ENCODE results near the gene BRD2.
"Not testable (repeated sequence)": the region's sequence is repeated elsewhere in the genome, so short reads cannot be mapped to it uniquely, and the experiment has no call there.

The BRD2 gene

DNA sequence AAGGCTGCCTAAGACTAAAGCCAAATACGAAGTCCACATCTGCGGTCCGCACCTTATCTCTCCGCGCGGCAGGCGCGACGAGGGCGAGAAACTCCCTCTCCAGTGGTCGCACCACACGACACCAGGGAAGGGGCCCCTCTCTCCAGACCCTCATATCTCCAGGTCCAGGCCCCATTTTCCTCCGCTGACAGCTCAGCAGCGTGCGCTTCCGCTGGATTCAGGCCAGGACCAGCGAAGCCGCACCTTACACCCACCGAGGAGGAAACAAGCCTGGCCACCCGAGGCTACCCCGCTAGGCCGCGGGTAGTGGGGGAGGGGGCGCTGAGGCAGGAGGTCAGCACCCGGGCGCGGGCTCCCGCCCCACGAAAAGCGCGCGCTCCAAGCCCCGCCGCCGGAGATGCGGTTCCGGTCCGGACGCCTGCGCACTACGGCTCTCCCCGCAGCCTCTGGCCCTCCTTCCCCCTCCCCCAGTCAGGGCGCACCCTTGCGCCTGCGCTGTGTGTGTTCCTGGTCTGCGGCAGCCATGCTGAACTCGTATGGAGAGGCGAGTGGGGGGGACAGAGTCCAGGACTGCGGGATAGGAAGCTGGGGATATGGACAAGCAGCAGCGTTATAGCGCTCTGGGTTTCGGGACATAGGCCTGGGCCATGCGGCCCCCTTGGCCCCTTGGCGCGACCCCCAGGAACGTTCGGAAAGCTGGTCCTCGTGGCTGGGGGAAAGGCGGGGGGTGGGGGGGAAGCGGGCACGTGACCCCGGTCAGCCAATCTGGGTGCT lies at the start of gene BRD2:
Gene BRD2, plus strand, starts transcription at position 502 of the 774 bp plus-strand sequence. CDS start 4,305 bp downstream, outside the sequence.
- H3K4me3 ChIP-seq (ENCODE audit: low read depth, low read length): peak within 1 kb of the TSS; percentile 84
- peak; percentile 90 for DNase-seq (ENCODE audit: low read depth)

DNA sequence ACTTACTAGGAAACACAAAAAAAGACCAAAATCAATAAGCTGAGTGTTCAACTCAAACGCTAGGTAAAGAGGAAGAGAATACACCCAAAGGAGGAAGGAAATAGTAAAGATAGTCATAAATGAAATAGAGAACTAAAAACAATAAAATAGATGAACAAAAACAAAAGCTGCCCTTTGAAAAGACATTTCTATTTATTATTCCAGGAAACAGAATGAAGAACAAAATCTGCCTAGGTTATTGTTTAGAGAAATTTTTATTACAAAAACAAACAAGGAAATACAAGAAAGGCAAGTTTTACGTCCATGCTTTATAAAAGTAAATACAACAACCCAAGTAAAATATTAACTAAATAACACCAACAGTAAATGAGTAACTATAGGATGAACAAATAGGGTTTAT lies 47.7 kb upstream of the BRD2 start:
- no peak overlapping the region for H3K4me3 ChIP-seq (ENCODE audit: low read depth, low read length)
- no peak for DNase-seq (ENCODE audit: low read depth)

DNA sequence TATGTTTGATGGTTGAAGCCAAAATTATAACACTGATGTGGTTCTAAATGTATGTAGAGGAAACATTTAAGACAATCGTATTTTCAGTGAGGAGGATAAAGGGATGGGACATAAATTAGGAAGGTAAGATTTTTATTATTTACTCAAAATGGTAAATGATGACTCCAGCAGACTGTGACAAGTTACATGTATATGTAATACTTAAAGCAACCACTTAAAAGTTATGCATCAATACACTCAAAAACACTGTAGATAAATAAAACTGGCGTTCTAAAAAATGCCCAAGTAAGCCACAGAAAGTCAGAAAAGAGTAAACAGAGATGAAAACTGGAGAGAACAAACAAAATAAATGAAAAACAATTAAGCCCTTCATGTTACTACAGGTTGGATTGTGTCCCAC lies 46.3 kb upstream of the BRD2 start:
- no peak for DNase-seq (ENCODE audit: low read depth)

DNA sequence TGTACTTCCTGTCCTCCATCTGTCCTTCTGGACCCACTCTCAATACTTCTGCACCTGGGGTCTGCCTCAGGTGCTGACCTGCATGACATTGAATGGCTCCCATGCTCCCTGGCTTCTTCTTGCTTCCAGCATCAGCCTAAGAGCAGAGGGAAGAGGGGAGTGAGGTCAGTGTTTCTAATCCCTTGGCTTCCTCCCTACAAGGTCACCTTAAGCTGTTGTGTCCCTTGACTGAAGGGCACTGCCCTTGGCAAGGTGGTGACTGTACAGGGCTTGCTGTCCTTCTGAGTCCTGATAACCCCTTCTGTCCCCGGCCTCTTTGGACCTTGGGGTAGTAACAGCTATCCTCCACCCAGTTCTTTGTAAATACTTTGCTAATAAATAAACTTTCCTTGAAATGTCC lies 37.2 kb upstream of the BRD2 start:
- H3K4me3 ChIP-seq (ENCODE audit: low read depth, low read length): no peak overlapping the region
- DNase-seq (ENCODE audit: low read depth): no peak

More for the DNA sequence above, 46.3 kb upstream of the BRD2 start:
- H3K4me3 ChIP-seq (ENCODE audit: low read depth, low read length): no peak overlapping the region

DNA sequence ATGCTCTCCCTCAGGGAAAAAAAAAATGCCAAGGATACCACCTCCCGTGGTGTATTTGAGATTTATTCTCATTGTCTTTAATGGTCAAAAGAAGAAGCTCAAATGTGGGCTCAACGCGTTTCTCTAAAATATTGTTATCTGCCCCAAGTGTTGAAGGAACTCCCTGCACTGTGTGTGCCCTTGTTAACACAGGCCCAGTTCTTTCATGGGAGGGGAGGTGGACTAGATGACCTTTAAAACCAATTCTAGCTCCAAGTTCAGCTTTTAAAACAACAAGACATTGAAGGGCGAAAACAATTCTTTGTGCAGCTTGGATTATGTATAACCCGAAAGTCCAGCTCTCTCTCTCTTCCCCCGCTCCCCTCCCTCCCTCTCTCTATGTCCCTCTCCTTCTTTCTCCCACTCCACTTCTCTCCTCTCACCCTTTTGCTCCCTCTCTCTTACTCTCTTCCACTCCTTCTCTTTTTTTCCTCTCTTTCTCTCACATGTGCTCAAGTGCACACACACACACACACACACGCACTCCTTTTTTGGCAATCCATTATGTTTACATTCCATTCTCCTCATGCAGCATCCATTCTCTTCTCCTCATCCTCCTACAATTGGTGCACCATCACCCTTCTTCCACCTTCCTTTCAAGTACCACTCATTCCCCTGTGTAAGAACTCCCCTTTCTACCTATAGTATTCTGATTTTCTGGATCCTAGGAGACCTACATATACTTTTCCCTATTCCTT lies 36.1 kb upstream of the BRD2 start:
- H3K4me3 ChIP-seq (ENCODE audit: low read depth, low read length): no peak overlapping the region
- peak; percentile 15 for DNase-seq (ENCODE audit: low read depth)

DNA sequence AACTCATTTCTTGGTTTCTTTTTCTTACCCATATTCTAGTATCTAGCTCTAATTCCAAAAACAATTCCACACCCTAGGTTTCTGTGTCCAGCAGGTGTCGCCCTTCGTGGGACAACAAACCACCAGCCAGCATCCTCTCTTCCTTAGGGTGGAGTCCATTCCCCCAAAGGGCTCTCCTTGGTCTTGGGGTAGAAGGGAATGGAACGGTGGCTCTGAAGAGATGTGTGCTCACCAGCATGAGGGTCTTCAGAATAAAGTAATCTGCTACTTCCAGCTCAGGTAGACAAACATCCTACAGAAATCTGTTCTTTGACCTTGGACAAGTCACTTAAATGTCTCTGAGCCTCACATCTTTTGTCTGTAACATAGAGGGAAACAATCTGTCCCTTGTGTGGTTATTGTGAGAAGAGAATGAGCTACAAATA lies 34.7 kb upstream of the BRD2 start:
- H3K4me3 ChIP-seq (ENCODE audit: low read depth, low read length): no peak overlapping the region
- DNase-seq (ENCODE audit: low read depth): peak; percentile 25

DNA sequence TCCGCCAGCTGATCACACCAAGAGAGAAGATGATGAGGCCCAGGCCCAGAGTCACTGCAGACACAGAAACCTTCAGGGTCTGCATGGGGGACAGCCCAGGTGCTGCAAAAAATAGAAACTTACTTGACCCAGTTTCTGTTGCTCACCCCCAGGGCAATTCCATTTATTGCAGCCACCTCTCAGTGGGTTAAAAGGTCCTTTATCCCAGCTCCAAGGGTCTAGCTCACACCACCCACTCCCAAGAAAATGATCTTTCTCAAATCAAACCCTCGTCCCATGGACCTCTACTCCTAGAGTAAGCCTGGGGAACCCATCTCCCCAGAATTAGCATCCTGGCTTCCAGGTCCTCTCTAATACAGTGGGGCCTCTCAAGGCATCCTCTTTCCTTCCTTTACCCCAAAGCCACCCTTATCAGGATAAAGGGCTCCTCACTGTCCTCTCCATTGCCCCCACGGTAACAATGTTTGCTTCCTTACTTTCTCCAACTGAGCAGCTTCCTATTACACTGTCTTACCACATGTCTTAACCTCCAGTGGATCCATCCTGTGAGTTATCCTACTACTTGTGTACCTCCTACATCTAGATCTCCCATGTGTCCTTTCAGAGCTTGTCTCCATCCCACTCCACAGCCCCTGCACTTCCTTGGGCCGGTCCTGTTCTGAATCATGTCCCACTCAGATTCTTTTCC lies 32.7 kb upstream of the BRD2 start:
- no peak for DNase-seq (ENCODE audit: low read depth)
- H3K4me3 ChIP-seq (ENCODE audit: low read depth, low read length): no peak overlapping the region

DNA sequence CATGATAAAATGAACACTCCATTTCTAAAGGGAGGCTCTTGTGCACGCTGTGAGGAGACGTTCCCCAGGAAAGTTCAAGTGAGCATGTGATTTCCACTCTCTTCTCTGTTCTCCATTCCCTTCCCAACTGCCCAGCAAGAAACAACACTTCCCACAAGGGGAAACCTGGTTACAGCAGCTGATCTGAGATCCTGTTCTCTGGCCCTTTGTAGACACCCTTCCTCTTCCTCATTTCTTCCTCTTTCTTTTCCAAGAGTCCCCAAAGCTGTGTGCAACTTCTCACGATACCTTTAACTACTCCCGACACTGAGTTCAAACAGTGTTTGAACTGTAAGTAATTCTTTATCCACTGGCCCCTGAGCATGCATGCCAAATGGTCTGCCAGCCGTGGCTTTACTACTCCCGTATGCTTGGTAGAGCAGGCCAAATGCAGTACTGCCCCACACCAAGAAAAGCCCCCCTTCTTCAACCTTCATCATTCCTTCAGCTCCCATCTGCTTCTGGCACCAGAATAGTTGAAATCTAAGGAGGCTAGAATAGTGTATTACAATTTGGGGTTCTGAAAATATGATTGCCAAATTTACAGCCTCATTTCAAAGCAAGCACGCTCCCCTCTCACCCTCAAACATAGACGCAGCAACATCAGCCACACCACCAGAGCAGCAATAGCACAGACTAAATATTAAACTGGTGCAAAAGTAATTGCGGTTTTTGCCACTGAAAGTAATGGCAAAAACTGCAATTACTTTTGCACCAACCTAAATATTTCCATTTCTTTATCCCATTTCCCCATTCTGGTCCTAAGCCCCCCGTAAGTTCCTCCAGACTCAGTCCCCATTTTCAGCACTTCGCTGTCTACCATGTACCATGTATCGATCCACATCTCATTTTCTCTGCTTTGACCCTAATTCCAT lies 31.9 kb upstream of the BRD2 start:
- no peak for DNase-seq (ENCODE audit: low read depth)

DNA sequence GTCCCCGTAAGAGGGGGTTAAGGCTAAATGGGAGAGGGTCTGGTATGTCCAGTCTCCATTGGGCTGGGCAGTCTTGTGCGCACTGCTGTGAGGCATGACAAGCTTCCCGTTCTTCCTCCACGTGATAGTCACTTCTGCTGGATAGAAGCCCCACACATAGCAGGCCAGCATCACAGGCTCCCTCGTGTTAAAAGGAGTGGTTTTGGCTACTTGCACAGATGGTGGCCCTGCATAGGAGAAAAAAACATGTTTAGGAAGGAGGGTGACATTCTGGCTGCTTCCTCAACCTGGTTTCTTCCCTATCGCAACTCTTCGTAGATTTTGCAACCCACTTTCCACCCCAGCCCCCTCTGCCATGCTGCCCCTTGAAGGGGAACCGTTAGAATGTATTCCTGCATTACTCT lies 31.2 kb upstream of the BRD2 start:
- no peak for DNase-seq (ENCODE audit: low read depth)
- no peak overlapping the region for H3K4me3 ChIP-seq (ENCODE audit: low read depth, low read length)

More for the DNA sequence above, 31.9 kb upstream of the BRD2 start:
- no peak overlapping the region for H3K4me3 ChIP-seq (ENCODE audit: low read depth, low read length)

DNA sequence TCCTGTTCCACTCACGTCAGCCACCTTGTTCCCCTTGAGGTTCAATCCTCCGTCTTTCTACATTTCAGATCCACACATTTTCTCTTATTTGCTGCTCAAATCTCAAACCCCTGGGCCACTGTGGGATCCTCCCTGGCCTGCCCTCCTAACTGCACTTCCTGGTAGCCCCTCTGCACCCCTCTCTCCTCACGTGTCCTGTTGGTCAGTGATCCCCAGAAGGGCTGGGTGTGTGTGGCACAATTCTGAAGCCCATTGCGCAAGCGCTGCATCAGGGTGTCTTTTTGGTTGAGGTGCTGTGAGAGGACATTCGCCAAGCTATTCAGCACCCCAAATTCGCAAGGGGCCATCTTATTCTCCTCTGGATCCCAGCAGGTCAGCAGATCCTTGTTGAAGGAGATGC lies 29.9 kb upstream of the BRD2 start:
- DNase-seq (ENCODE audit: low read depth): no peak
- H3K4me3 ChIP-seq (ENCODE audit: low read depth, low read length): no peak overlapping the region

DNA sequence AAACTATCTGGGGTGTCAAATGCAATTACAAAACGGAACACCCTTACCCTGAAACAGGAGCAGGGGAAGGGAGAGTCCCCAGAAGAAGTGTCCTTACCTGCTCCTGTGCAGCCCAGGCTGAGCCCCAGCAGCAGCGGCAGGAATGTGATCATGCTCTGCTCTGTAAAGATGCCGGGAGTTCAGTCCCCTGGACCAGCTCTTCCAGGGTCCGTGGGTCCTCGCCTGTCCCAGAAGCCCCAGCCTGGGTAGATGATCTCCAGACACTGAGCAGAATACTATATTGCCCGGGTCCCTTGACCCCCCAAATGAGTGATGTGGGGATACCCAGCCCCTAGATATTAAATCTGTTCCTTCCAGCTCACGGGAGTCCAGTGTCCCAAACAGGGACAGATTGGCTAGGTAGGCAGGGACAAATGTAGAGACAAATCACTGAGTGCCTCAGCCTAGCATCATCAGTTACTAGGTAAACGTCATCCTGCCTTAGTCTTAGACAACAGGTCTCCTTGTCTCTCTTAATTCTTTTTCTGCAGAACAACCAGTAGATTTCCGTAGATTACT lies 27.7 kb upstream of the BRD2 start, which contains the start of gene HLA-DMB:
Gene HLA-DMB, minus strand, starts transcription at position 373 of the 558 bp plus-strand sequence. Its CDS starts 221 bp downstream, at position 152.
- no peak within 1 kb of the TSS for H3K4me3 ChIP-seq (ENCODE audit: low read depth, low read length)
- DNase-seq (ENCODE audit: low read depth): no peak

DNA sequence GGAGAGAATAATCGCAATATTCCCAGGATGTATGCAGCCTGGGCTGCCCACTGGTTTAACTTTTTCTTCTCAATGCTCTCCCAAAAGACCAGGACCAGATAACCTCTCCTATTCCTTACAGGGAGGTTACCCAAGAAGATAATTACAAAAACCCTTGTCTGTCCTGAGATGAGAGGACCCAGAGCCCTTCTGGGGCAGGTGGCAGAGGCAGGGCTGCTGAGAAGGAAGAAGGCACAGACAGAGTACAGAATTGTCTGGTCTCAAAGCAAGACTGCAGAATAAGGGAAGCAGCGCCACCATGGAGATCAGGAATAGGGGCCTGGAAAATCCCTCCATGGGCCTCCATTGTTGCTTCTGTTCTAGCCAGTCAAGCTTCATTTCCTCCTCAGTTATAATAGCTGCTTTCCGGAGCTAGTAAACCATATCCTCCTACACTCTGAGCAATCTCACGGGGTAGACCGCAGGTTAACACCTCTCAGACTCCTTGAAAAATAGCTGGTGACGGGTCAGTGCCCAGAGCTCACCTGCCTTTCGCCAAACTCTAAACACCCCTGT lies 27.1 kb upstream of the BRD2 start:
- no peak overlapping the region for H3K4me3 ChIP-seq (ENCODE audit: low read depth, low read length)
- DNase-seq (ENCODE audit: low read depth): no peak

DNA sequence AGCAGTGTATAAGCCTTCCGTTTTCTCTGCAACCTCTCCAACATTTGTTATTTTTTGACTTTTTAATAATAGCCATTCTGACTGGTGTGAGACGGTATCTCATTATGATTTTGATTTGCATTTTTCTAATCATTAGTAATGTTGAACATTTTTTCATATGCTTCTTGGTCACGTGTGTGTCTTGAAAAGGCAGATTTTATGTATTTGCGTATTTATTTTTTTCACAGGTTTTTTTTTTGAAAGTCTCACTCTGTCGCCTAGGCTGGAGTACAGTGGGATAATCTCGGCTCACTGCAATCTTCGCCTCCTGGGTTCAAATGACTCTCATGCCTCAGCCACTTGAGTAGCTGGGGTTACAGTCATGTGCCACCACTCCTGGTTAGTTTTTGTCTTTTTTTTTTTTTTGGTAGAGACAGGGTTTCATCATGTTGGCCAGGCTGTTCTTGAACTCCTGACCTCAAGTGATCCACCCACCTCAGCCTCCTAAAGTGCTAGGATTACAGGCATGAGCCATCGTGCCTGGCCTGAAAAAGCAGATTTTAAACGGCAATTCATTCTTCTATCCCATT lies 25.8 kb upstream of the BRD2 start:
- DNase-seq (ENCODE audit: low read depth); H3K4me3 ChIP-seq (ENCODE audit: low read depth, low read length): not testable (repeated sequence)

DNA sequence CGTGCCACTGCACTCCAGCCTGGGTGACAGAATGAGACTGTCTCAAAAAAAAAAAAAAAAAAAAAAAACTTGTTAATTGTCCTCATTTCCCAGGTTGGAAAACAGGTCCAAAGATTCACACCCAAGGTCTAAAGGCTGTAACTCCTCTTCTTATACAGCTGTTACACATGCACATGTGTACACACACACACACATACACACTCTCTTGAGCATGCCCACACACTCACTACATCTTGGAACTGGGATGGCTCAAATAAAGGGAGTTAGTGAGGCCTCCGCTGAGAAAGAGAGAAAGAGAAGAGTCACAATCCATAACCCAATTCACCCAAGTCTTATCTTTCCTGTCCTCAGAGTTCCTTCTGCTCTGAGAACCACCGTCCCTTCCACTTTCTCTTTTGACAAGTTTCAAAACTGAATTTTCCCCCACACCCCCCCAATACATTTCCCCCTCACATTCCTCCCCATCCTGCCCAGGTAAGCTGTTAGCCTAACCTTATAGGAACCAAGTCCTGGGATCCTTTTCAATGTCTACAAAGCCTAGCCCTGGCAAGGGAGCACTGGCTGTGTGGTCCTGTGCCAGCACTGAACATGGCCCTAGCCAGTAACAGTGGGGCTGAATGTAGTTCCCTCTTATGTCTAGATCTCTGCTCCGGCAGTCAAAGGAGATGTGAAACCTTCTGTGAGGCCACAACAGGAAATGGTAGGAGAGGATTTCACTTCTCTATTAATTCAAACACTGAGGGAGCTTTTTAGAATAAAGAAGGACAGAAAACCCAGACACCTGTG lies 24.3 kb upstream of the BRD2 start:
- no peak for DNase-seq (ENCODE audit: low read depth)
- H3K4me3 ChIP-seq (ENCODE audit: low read depth, low read length): no peak overlapping the region

DNA sequence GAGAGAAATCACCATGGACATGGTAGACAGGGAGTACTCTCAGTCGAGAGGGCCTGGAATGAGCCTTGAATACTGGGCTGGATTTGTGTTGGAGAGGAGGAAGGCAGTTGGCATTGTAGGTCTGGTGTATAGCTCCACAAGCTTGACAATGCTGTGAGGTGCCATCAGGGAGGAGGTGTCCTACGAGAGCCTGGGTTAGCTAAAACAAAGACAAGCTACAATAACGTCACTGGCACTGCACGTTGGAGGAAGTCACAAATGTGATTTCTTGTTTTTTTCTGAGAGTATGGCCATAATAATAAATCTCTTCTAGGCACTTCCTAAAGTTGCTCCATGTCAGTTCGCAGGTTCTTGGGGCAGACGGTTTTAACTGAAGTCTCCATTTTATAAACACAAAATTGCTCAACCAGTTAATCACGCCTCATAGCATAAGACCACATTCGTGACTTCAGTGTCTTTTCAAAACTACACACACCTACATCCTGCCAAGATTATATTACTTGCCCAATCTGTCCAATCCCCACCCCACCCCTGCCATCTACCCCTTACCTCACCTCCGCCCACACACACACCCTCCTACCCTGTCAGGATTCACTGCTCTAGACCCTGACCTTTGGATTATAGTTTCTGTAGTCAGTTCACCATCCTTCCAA lies 23.2 kb upstream of the BRD2 start:
- no peak overlapping the region for H3K4me3 ChIP-seq (ENCODE audit: low read depth, low read length)
- no peak for DNase-seq (ENCODE audit: low read depth)

DNA sequence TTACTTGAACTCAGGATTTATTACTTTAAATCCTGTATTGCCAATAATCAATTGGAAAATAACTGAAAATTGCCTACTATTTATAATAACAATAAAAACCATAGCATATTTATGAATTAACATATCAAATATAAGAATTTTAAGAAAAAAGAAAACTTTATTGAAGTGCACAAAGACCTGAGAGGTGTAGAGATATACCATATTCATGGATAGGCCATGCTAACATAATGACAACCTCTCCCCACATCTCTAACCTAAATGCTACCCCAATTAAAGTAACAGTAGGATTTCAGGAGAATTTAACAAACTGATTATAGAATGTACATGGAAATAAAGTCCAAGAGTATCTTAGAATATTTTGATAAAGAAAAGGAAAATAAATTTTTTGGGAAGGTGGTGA lies 22.4 kb upstream of the BRD2 start:
- no peak overlapping the region for H3K4me3 ChIP-seq (ENCODE audit: low read depth, low read length)
- DNase-seq (ENCODE audit: low read depth): no peak

DNA sequence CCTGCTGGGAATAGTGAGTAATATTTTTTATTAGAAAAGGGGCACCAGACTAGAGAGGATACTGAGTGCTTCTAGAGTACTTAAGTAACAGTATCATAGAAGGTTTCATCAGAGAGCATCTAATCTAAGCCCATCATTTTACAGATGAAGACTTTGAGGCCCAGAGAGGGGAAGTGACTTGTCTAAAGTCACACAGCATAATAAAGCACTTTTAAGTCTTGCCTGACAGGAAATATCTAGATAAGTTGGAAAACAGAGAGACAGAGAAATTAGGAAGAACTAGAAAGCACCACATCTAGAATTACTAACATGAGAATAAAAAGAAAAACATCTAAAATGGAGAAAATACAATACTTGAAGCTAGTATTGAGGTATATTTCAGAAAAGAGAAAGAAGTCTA lies 21.5 kb upstream of the BRD2 start:
- H3K4me3 ChIP-seq (ENCODE audit: low read depth, low read length): no peak overlapping the region
- no peak for DNase-seq (ENCODE audit: low read depth)
